H1 (cell line): ENCODE data around the gene GET3. TPM values are rescaled to one million over a fixed set of nuclear protein-coding genes. Genes with fewer than 3 reads are reported as not detected.

Experiments
- CTCF ChIA-PET: fragments of 300-600 bp; sonication (Branson Sonifier 250); formaldehyde crosslinking; loops from one replicate; lab custom pipeline; 2021; ENCODE audit not compliant: partially characterized antibody; lab: Charles Lee
- POLR2A ChIA-PET: fragments of 300-600 bp; sonication (Branson Sonifier 250); formaldehyde crosslinking; loops from one replicate; lab custom pipeline; 2021; ENCODE audit warnings: inconsistent platforms; ENCODE audit not compliant: partially characterized antibody; lab: Charles Lee
- DNase-seq, 2 experiments: peaks; one replicate each; pipeline versions ENCODE4 v3.0.0 to v3.0.0-alpha.2; 2010 to 2022; ENCODE audit warnings: low spot score in 2 of 2, low read depth in 1 of 2, mixed read lengths in 1 of 2
- FAIRE-seq: peaks from 2 replicates; lab custom pipeline; 2011; peaks lifted over from hg19 to GRCh38; lab: Jason Lieb, UNC
- H2AFZ ChIP-seq: 2 replicates; pipeline ENCODE4 v1.8.1; 2012; ENCODE audit warnings: low read length, inconsistent platforms
- H2AK5ac ChIP-seq: 2 replicates; pipeline ENCODE4 v1.6.1; 2013; ENCODE audit warnings: low read depth, low read length
- H2BK120ac ChIP-seq: replicated peaks from 2 replicates; pipeline ENCODE3; 2013; ENCODE audit warnings: low read depth, low read length, inconsistent platforms
- H2BK12ac ChIP-seq: 2 replicates; pipeline ENCODE4 v1.6.1; 2013; ENCODE audit warnings: low read depth, low read length
- H2BK15ac ChIP-seq: 2 replicates; pipeline ENCODE4 v1.6.1; 2013; ENCODE audit warnings: low read length
- H2BK20ac ChIP-seq: 2 replicates; pipeline ENCODE4 v1.6.1; 2013; ENCODE audit warnings: low read length
- H2BK5ac ChIP-seq: 2 replicates; pipeline ENCODE4 v1.6.1; 2013; ENCODE audit warnings: low read depth, low read length
- H3K14ac ChIP-seq: 2 replicates; pipeline ENCODE4 v1.6.1; 2013; ENCODE audit warnings: inconsistent platforms; ENCODE audit not compliant: insufficient read length
- H3K18ac ChIP-seq: 2 replicates; pipeline ENCODE4 v1.6.1; 2013; ENCODE audit warnings: low read length; ENCODE audit errors: extremely low read depth
- H3K23ac ChIP-seq: 2 replicates; pipeline ENCODE4 v1.6.1; 2013; ENCODE audit warnings: inconsistent platforms; ENCODE audit not compliant: insufficient read length
- H3K23me2 ChIP-seq: 2 replicates; pipeline ENCODE4 v1.6.1; 2013; ENCODE audit warnings: low read depth, low read length
- H3K27ac ChIP-seq: 2 replicates; pipeline ENCODE4 v1.6.1; 2011; ENCODE audit warnings: low read depth, low read length, inconsistent platforms
- H3K27me3 ChIP-seq, 4 experiments: replicated peaks in 1 of 4; 1 replicate in 1 of 4; 2 replicates in 3 of 4; pipeline versions ENCODE4 v1.6.1 to v1.8.1; 2011 to 2013; ENCODE audit warnings: low read length in 3 of 4, mild to moderate bottlenecking in 3 of 4, inconsistent platforms in 2 of 4, mixed read lengths in 2 of 4, moderate library complexity in 1 of 4; ENCODE audit not compliant: control insufficient read depth in 3 of 4, insufficient read depth in 3 of 4; ENCODE audit errors: extremely low read depth in 1 of 4
- H3K36me3 ChIP-seq, 4 experiments: 2 replicates each; pipeline versions ENCODE4 v1.6.1 to v1.8.1; 2011 to 2013; ENCODE audit warnings: mild to moderate bottlenecking in 4 of 4, low read length in 3 of 4, moderate library complexity in 2 of 4, control low read depth in 1 of 4, inconsistent platforms in 1 of 4; ENCODE audit not compliant: insufficient read depth in 4 of 4, control insufficient read depth in 2 of 4
- H3K4ac ChIP-seq: replicated peaks from 2 replicates; pipeline ENCODE3; 2013; ENCODE audit warnings: low read length, low read depth, mixed read lengths, inconsistent platforms; ENCODE audit not compliant: insufficient read length
- H3K4me1 ChIP-seq, 4 experiments: replicated peaks in 1 of 4; 1 replicate in 1 of 4; 2 replicates in 3 of 4; pipeline versions ENCODE4 v1.6.1 to v1.8.1; 2011 to 2013; ENCODE audit warnings: low read length in 3 of 4, inconsistent platforms in 2 of 4, mixed read lengths in 1 of 4; ENCODE audit not compliant: insufficient read depth in 4 of 4, control insufficient read depth in 3 of 4
- H3K4me2 ChIP-seq, 2 experiments: 2 replicates each; pipeline versions ENCODE4 v1.6.1 to v1.8.1; 2011 to 2013; ENCODE audit warnings: low read depth in 2 of 2, low read length in 2 of 2, control low read depth in 1 of 2, inconsistent platforms in 1 of 2, mild to moderate bottlenecking in 1 of 2; ENCODE audit not compliant: insufficient read depth in 1 of 2
- H3K4me3 ChIP-seq, 4 experiments: fragments of 200-600, 300-600 bp in 1 of 4; sonication (generic), shearing (Covaris generic), sonication (Bioruptor Twin) in 1 of 4; 2 replicates each; pipeline versions ENCODE4 v1.5.1 to v1.8.1; 2011 to 2016; ENCODE audit warnings: low read length in 4 of 4, low read depth in 3 of 4, control low read depth in 2 of 4, inconsistent platforms in 2 of 4, mild to moderate bottlenecking in 2 of 4, mixed read lengths in 1 of 4, moderate library complexity in 1 of 4; ENCODE audit not compliant: insufficient read depth in 2 of 4; ENCODE audit errors: extremely low read depth in 1 of 4
- H3K56ac ChIP-seq: replicated peaks from 2 replicates; pipeline ENCODE3; 2013; ENCODE audit warnings: low read depth, mild to moderate bottlenecking, mixed read lengths, low read length, inconsistent platforms; ENCODE audit not compliant: insufficient read length
- H3K79me1 ChIP-seq: 2 replicates; pipeline ENCODE4 v1.6.1; 2013; ENCODE audit warnings: low read depth, low read length, control low read depth
- H3K79me2 ChIP-seq, 2 experiments: 2 replicates each; pipeline versions ENCODE4 v1.6.1 to v1.8.1; 2012 to 2013; ENCODE audit warnings: low read length in 2 of 2, mild to moderate bottlenecking in 2 of 2, inconsistent platforms in 1 of 2; ENCODE audit not compliant: insufficient read depth in 2 of 2, control insufficient read depth in 1 of 2
- H3K9ac ChIP-seq, 4 experiments: replicated peaks in 1 of 4; 1 replicate in 1 of 4; 2 replicates in 3 of 4; pipeline versions ENCODE4 v1.6.1 to v1.8.1; 2011 to 2013; ENCODE audit warnings: low read depth in 3 of 4, low read length in 3 of 4, control low read depth in 2 of 4, mild to moderate bottlenecking in 2 of 4, moderate library complexity in 2 of 4, inconsistent platforms in 1 of 4; ENCODE audit errors: extremely low read depth in 1 of 4
- H3K9me3 ChIP-seq, 2 experiments: 2 replicates each; pipeline versions ENCODE4 v1.6.1 to v1.8.1; 2012 to 2013; ENCODE audit warnings: mild to moderate bottlenecking in 2 of 2, moderate library complexity in 2 of 2, control low read depth in 1 of 2, inconsistent platforms in 1 of 2, low read depth in 1 of 2, low read length in 1 of 2, mixed read lengths in 1 of 2; ENCODE audit not compliant: insufficient read depth in 2 of 2
- H4K20me1 ChIP-seq, 2 experiments: replicated peaks in 1 of 2; 2 replicates each; pipeline versions ENCODE3 to v1.8.1; 2011 to 2013; ENCODE audit warnings: inconsistent platforms in 2 of 2, low read length in 2 of 2, mild to moderate bottlenecking in 1 of 2; ENCODE audit not compliant: insufficient read depth in 2 of 2, control insufficient read depth in 1 of 2
- H4K5ac ChIP-seq: 2 replicates; pipeline ENCODE4 v1.6.1; 2013; ENCODE audit warnings: low read length, low read depth, mixed read lengths, inconsistent platforms; ENCODE audit not compliant: insufficient read length
- H4K8ac ChIP-seq: 2 replicates; pipeline ENCODE4 v1.8.0; 2013; ENCODE audit warnings: mild to moderate bottlenecking, moderate library complexity, low read length, inconsistent platforms; ENCODE audit not compliant: insufficient read depth; ENCODE audit errors: extremely low read depth
- H4K91ac ChIP-seq: replicated peaks from 2 replicates; pipeline ENCODE3; 2013; ENCODE audit warnings: low read length, mixed read lengths, inconsistent platforms; ENCODE audit not compliant: insufficient read length
- ASH2L ChIP-seq: fragments of 200-600, 300-600 bp; sonication (generic); IDR thresholded peaks from one replicate; pipeline ENCODE4 v1.7.1; 2017; ENCODE audit warnings: low read length
- CBX5 ChIP-seq: fragments of 300-800, 300-1000 bp; sonication (generic); IDR thresholded peaks from 2 replicates; pipeline ENCODE4 v1.7.1; 2016; ENCODE audit warnings: antibody characterized with exemption, low read length, low read depth
- CHD2 ChIP-seq: IDR thresholded peaks from 2 replicates; pipeline ENCODE4 v1.6.1; 2012; ENCODE audit warnings: low read length, improper control_type of control experiment
- E2F6 ChIP-seq: IDR thresholded peaks from 2 replicates; pipeline ENCODE4 v1.6.1; 2012; ENCODE audit warnings: inconsistent platforms
- JUN ChIP-seq: IDR thresholded peaks from 2 replicates; pipeline ENCODE4 v1.6.1; 2011; ENCODE audit warnings: low read depth, mild to moderate bottlenecking, improper control_type of control experiment, low read length
- KDM4A ChIP-seq: IDR thresholded peaks from one replicate; pipeline ENCODE4 v1.7.1; 2012; ENCODE audit warnings: low read depth, mild to moderate bottlenecking, moderate library complexity, low read length, inconsistent platforms; ENCODE audit not compliant: severe bottlenecking
- MAX ChIP-seq: IDR thresholded peaks from 2 replicates; pipeline ENCODE4 v1.6.1; 2012; ENCODE audit warnings: inconsistent platforms
- POLR2A ChIP-seq, 2 experiments: IDR thresholded peaks; 1 replicate in 1 of 2; 2 replicates in 1 of 2; pipeline ENCODE4 v1.6.1; 2011; ENCODE audit warnings: low read depth in 2 of 2, low read length in 2 of 2, mild to moderate bottlenecking in 2 of 2; ENCODE audit errors: control extremely low read depth in 1 of 2
- POU5F1 ChIP-seq: IDR thresholded peaks from 2 replicates; pipeline ENCODE4 v1.6.1; 2011; ENCODE audit warnings: low read depth, mild to moderate bottlenecking, low read length, moderate library complexity
- RBBP5 ChIP-seq: IDR thresholded peaks from 2 replicates; pipeline ENCODE4 v1.7.1; 2012; ENCODE audit warnings: low read depth, mild to moderate bottlenecking, inconsistent platforms, low read length, moderate library complexity, borderline replicate concordance
- RFX5 ChIP-seq: IDR thresholded peaks from 2 replicates; pipeline ENCODE4 v1.6.1; 2011; ENCODE audit warnings: low read depth, low read length, improper control_type of control experiment, borderline replicate concordance
- SIRT6 ChIP-seq: IDR thresholded peaks from one replicate; pipeline ENCODE4 v1.7.1; 2012; ENCODE audit warnings: low read length, inconsistent platforms
- TBP ChIP-seq: IDR thresholded peaks from 2 replicates; pipeline ENCODE4 v1.6.1; 2011; ENCODE audit warnings: low read depth, low read length, improper control_type of control experiment
- TCF12 ChIP-seq: IDR thresholded peaks from 2 replicates; pipeline ENCODE4 v1.6.1; 2011; ENCODE audit warnings: low read depth, mild to moderate bottlenecking, low read length
- WGBS, 2 experiments: shearing (Covaris generic) in 1 of 2; methylation state at CpG; one replicate each; pipeline versions ENCODE4 v1.1.6 to v1.1.7; 2013 to 2015; ENCODE audit warnings: low lambda C conversion rate in 2 of 2, mixed read lengths in 2 of 2, inconsistent platforms in 1 of 2, low coverage in 1 of 2, missing lambda C conversion rate in 1 of 2; ENCODE audit not compliant: insufficient replicate concordance in 2 of 2, insufficient coverage in 1 of 2, insufficient read length in 1 of 2; ENCODE audit errors: extremely low coverage in 1 of 2, missing lambda C conversion rate in 1 of 2; 5-methylcytosine and 5-hydroxymethylcytosine counted together
- polyA plus RNA-seq, 7 experiments: library from polyadenylated mRNA; depleted of rRNA in 3 of 7; stranded (reverse) in 5 of 7; unstranded in 2 of 7; fragments of >200 nt in 5 of 7; fragments of 200-250 nt in 2 of 7; gene quantifications; 1 replicate in 5 of 7; 2 replicates in 1 of 7; 4 replicates in 1 of 7; pipeline versions ENCODE4 v1.2.1 to v1.2.3, GENCODE V29; 2011 to 2013; ENCODE audit warnings: missing spikeins in 2 of 7, mixed read lengths in 2 of 7
- total RNA-seq: library from RNA; stranded (reverse); fragmentation: NEBNext Ultra II Directional; extraction: Animal tissue kit (Norgen Biotek cat#: 25700); gene quantifications from 2 replicates; pipeline ENCODE4 v1.2.1, GENCODE V29; 2021

GET3 gene
- total and polyA plus RNA-seq, 2 of the 8 experiments (the other 6 are each of a cell fraction or from before 2014, with no cell fraction given), result 105 to 297 TPM

- H4K8ac ChIP-seq, result no peak overlapping the region
- H3K4me1 ChIP-seq, result peaks cover 0 to 6% (median 2%) of the 10 kb centered on the region in 4 experiments; a peak in 4 of 7 replicates
- H3K23me2 ChIP-seq, result peaks cover 10% of the 10 kb centered on the region
- CTCF ChIA-PET, result interaction anchor here (1.0 to 1.9 kb wide), 6 partner anchors 12 to 78 kb away, joined by 3 to 6 read pairs (median 5); no protein-coding TSS in a partner anchor
- no peak overlapping the region for H2BK15ac ChIP-seq
- no peak overlapping the region for H2AFZ ChIP-seq
- peak overlapping the region; percentile 80 to 93 (median 82); a peak in 6 of 8 replicates for H3K4me3 ChIP-seq
- H4K20me1 ChIP-seq, result peaks cover 12 to 13% of the 10 kb centered on the region in 2 experiments
- H3K23ac ChIP-seq, result no peak overlapping the region
- H4K5ac ChIP-seq, result no peak overlapping the region
- no peak overlapping the region for H3K18ac ChIP-seq
- H3K27me3 ChIP-seq, result no peaks in the 10 kb centered on the region
- DNase-seq (no peak), FAIRE-seq (no peak)
- H2BK20ac ChIP-seq, result no peak overlapping the region
- peaks cover 12 to 24% (median 14%) of the 10 kb centered on the region in 4 experiments for H3K36me3 ChIP-seq
- no peak overlapping the region for H3K4ac ChIP-seq
- no peaks in the 10 kb centered on the region for H3K9me3 ChIP-seq
- peaks cover 12% of the 10 kb centered on the region; the same call in 1 of the 2 replicates for H3K79me1 ChIP-seq
- peaks cover 27 to 68% of the 10 kb centered on the region in 2 experiments for H3K79me2 ChIP-seq
- H3K4me2 ChIP-seq, result peak overlapping the region; percentile 92 to 98
- H4K91ac ChIP-seq, result no peak overlapping the region
- H2BK12ac ChIP-seq, result no peak overlapping the region
- no peak overlapping the region for H2AK5ac ChIP-seq
- WGBS, 2 experiments, result 93% methylated on average over 10 of the region's 10 CpGs; no CpG with 5 or more reads in 1 of the 2 experiments
- H3K14ac ChIP-seq, result no peak overlapping the region
- no peak overlapping the region for H3K56ac ChIP-seq
- H3K27ac ChIP-seq, result no peak overlapping the region
- H2BK5ac ChIP-seq, result no peak overlapping the region
- H2BK120ac ChIP-seq, result no peak overlapping the region
- POLR2A ChIA-PET, result interaction anchor here (0.6 to 12.9 kb wide), 11 partner anchors 11 to 165 kb away, joined by 4 to 258 read pairs (median 35); partner anchors contain the start of genes BEST2, FBXW9, GET3 and JUNB
- peak overlapping the region in 1 of 4 experiments; percentile 75; a peak in 2 of 7 replicates for H3K9ac ChIP-seq
- TF ChIP-seq CBX5, result no peak
- TF ChIP-seq JUN, result no peak
- TF ChIP-seq POLR2A (IDR thresholded peaks at IDR 0.05; ENCODE audit: control extremely low read depth in 1 of 2, low read depth in 2 of 2, low read length in 2 of 2), result no peak
- TF ChIP-seq ASH2L, result no peak
- TF ChIP-seq MAX, result no peak
- no peak for TF ChIP-seq POU5F1
- no peak for TF ChIP-seq SIRT6
- no peak for TF ChIP-seq CHD2
- TF ChIP-seq RFX5, result no peak
- TF ChIP-seq KDM4A, result no peak
- TF ChIP-seq E2F6, result no peak
- no peak for TF ChIP-seq RBBP5
- no peak for TF ChIP-seq TCF12
- no peak for TF ChIP-seq TBP
These were observed 17.0 kb upstream of the GET3 start for GRCh38 chr19:12720296-12720695.
